ENCODE measurements around the gene AGBL4. TPM values are rescaled to one million over a fixed set of nuclear protein-coding genes. Genes with fewer than 3 reads are reported as not detected.

AGBL4 gene
- total RNA-seq, 1 experiment from 2014 or later: not detected

DNA sequence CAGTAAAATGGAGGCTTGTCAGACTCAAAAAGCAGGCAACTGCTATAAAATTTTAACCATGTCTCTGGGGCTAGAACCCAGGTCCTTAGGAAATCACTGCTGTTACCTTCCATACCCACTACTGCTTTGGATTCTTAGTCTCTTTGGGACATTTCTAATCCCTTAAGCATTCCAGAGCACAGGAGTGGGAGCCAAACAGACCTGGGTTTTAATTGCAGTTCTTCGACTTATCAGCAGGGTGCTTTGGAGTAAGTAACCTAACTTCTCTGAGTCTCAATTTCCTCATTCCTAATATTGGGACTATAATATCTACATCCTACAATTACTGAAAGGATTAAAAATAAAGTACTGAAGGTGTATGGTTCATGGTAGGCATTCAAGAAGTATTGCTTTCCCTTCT lies 1086.0 kb downstream of the AGBL4 start:
- POLR2A ChIA-PET: no interaction called here
- Histone ChIP-seq H3K9me3 (ENCODE audit: control insufficient read depth in 1 of 2, insufficient read depth in 1 of 2, low read depth in 1 of 2, low read length in 2 of 2) (no peaks in the 10 kb centered on the region), H2AFZ (ENCODE audit: low read depth, low read length, poor library complexity, severe bottlenecking) (no peak overlapping the region), H3K4me1 (ENCODE audit: control insufficient read depth in 1 of 2, insufficient read depth in 2 of 2, low read length in 2 of 2) (no peaks in the 10 kb centered on the region), H3K4me3 (replicated peaks in 1 of 2; ENCODE audit: low read depth in 1 of 2, low read length in 2 of 2) (no peak overlapping the region), H3K4me2 (ENCODE audit: low read length) (no peak overlapping the region), H3K27ac (ENCODE audit: low read depth, low read length) (no peak overlapping the region), H4K20me1 (ENCODE audit: insufficient read depth) (no peaks in the 10 kb centered on the region), H3K27me3 (ENCODE audit: insufficient read depth, low read length) (no peaks in the 10 kb centered on the region), H3K36me3 (ENCODE audit: control insufficient read depth in 1 of 2, insufficient read depth in 2 of 2, low read length in 2 of 2) (no peaks in the 10 kb centered on the region), H3K79me2 (ENCODE audit: insufficient read depth, low read length) (no peaks in the 10 kb centered on the region), H3K9me2 (ENCODE audit: insufficient read depth) (no peaks in the 10 kb centered on the region), H3K9ac (ENCODE audit: low read length) (no peak overlapping the region)
- no TSS peak for BruUV-seq (replicated peaks)
- no peak for ATAC-seq
- intact Hi-C loops (cut with micrococcal nuclease): no loop called here
- CTCF ChIA-PET: no interaction called here
- TF ChIP-seq YY1 (IDR thresholded peaks at IDR 0.05; ENCODE audit: extremely low read depth, insufficient replicate concordance, low read depth, low read length) (no peak), ZNF274 (IDR thresholded peaks at IDR 0.05; ENCODE audit: low read depth, low read length) (no peak), POLR2A (IDR thresholded peaks at IDR 0.05; ENCODE audit: borderline replicate concordance, extremely low read depth, insufficient read depth, insufficient read length) (no peak), ZBTB33 (IDR thresholded peaks at IDR 0.05; ENCODE audit: extremely low read depth, insufficient replicate concordance, low read length) (no peak), RAD21 (IDR thresholded peaks at IDR 0.05; ENCODE audit: low read depth) (no peak)
- TF ChIP-seq, protein P1, sequence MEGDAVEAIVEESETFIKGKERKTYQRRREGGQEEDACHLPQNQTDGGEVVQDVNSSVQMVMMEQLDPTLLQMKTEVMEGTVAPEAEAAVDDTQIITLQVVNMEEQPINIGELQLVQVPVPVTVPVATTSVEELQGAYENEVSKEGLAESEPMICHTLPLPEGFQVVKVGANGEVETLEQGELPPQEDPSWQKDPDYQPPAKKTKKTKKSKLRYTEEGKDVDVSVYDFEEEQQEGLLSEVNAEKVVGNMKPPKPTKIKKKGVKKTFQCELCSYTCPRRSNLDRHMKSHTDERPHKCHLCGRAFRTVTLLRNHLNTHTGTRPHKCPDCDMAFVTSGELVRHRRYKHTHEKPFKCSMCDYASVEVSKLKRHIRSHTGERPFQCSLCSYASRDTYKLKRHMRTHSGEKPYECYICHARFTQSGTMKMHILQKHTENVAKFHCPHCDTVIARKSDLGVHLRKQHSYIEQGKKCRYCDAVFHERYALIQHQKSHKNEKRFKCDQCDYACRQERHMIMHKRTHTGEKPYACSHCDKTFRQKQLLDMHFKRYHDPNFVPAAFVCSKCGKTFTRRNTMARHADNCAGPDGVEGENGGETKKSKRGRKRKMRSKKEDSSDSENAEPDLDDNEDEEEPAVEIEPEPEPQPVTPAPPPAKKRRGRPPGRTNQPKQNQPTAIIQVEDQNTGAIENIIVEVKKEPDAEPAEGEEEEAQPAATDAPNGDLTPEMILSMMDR (IDR thresholded peaks at IDR 0.05 in 2 of 3, conservative IDR thresholded peaks at IDR 0.05 in 1 of 3; ENCODE audit: borderline replicate concordance in 1 of 3, insufficient read depth in 1 of 3, low read depth in 2 of 3, low read length in 2 of 3): no peak
- DNase-seq (ENCODE audit: low read depth, low spot score): no peak
- RAD21 ChIA-PET (ENCODE audit: low non-redundant PET in 1 of 2, low total read pairs in 2 of 2, uncharacterized antibody in 2 of 2, unreplicated experiment in 2 of 2): no interaction called here

Measured in HCT116 (cell line).